ENCODE measurements around the gene USP17L20.
"Not testable (repeated sequence)": the region's sequence is repeated elsewhere in the genome, so short reads cannot be mapped to it uniquely, and the experiment has no call there.

Gene USP17L20, protein sequence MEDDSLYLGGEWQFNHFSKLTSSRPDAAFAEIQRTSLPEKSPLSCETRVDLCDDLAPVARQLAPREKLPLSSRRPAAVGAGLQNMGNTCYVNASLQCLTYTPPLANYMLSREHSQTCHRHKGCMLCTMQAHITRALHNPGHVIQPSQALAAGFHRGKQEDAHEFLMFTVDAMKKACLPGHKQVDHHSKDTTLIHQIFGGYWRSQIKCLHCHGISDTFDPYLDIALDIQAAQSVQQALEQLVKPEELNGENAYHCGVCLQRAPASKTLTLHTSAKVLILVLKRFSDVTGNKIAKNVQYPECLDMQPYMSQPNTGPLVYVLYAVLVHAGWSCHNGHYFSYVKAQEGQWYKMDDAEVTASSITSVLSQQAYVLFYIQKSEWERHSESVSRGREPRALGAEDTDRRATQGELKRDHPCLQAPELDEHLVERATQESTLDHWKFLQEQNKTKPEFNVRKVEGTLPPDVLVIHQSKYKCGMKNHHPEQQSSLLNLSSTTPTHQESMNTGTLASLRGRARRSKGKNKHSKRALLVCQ

DNA sequence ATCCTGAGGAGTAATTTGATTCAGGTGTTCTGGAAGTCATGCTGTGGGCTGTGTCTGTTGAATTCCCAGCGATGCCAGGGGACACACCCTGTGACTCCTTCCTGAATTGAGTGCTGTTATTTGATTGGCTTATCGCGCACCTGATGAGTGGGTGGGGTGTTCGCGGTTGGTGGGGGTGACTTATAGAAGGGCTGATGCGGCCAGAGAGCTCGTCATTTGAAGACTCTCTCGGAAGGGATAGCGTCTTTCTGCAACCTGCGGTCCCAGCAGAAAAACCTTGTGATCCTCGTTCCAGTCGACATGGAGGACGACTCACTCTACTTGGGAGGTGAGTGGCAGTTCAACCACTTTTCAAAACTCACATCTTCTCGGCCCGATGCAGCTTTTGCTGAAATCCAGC is at the start of gene USP17L20:
Gene USP17L20 (plus strand): TSS at position 301 of the 400 bp plus-strand sequence. CDS start 0 bp downstream, at position 301.
- not testable (repeated sequence) for DNase-seq

DNA sequence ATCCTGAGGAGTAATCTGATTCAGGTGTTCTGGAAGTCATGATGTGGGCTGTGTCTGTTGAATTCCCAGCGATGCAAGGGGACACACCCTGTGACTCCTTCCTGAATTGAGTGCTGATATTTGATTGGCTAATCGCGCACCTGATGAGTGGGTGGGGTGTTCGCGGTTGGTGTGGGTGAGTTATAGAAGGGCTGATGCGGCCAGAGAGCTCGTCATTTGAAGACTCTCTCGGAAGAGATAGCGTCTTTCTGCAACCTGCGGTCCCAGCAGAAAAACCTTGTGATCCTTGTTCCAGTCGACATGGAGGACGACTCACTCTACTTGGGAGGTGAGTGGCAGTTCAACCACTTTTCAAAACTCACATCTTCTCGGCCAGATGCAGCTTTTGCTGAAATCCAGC is 47.6 kb upstream of the USP17L20 start, which contains the start of gene USP17L10:
Gene USP17L10 (plus strand): TSS at position 301 of the 400 bp plus-strand sequence. CDS start 0 bp downstream, at position 301.
- not testable (repeated sequence) for DNase-seq

DNA sequence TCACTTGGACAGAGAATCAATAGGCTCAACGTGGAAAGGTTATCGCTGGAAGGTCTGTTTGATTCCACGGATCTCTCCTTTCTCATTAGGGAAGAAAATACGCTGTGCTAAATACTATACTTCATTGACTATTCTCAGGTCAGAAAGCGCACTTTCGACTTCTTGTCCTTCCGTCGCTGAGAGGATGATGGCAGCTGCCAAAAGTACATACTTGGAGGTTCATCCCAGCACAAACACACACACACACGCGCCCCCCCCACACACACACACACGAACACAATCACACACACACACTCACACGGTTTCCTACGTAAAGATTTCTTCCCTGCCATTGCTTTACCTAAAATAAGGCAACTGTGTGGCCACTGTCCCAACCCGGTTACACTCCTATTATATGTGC is 43.2 kb upstream of the USP17L20 start:
- not testable (repeated sequence) for DNase-seq

DNA sequence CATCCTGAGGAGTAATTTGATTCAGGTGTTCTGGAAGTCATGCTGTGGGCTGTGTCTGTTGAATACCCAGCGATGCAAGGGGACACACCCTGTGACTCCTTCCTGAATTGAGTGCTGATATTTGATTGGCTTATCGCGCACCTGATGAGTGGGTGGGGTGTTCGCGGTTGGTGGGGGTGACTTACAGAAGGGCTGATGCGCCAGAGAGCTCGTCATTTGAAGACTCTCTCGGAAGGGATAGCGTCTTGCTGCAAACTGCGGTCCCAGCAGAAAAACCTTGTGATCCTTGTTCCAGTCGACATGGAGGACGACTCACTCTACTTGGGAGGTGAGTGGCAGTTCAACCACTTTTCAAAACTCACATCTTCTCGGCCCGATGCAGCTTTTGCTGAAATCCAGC is 42.8 kb upstream of the USP17L20 start, which contains the start of gene USP17L11:
Gene USP17L11 (plus strand): TSS at position 301 of the 400 bp plus-strand sequence. CDS start 0 bp downstream, at position 301.
- not testable (repeated sequence) for DNase-seq

DNA sequence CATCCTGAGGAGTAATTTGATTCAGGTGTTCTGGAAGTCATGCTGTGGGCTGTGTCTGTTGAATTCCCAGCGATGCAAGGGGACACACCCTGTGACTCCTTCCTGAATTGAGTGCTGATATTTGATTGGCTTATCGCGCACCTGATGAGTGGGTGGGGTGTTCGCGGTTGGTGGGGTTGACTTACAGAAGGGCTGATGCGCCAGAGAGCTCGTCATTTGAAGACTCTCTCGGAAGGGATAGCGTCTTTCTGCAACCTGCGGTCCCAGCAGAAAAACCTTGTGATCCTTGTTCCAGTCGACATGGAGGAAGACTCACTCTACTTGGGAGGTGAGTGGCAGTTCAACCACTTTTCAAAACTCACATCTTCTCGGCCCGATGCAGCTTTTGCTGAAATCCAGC is 38.1 kb upstream of the USP17L20 start, which contains the start of gene USP17L12:
Gene USP17L12 (plus strand): TSS at position 301 of the 400 bp plus-strand sequence. CDS start 0 bp downstream, at position 301.
- not testable (repeated sequence) for DNase-seq

DNA sequence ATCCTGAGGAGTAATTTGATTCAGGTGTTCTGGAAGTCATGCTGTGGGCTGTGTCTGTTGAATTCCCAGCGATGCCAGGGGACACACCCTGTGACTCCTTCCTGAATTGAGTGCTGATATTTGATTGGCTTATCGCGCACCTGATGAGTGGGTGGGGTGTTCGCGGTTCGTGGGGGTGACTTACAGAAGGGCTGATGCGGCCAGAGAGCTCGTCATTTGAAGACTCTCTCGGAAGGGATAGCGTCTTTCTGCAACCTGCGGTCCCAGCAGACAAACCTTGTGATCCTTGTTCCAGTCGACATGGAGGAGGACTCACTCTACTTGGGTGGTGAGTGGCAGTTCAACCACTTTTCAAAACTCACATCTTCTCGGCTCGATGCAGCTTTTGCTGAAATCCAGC is 33.3 kb upstream of the USP17L20 start, which contains the start of gene USP17L13:
Gene USP17L13 (plus strand): TSS at position 301 of the 400 bp plus-strand sequence. CDS start 0 bp downstream, at position 301.
- not testable (repeated sequence) for DNase-seq

DNA sequence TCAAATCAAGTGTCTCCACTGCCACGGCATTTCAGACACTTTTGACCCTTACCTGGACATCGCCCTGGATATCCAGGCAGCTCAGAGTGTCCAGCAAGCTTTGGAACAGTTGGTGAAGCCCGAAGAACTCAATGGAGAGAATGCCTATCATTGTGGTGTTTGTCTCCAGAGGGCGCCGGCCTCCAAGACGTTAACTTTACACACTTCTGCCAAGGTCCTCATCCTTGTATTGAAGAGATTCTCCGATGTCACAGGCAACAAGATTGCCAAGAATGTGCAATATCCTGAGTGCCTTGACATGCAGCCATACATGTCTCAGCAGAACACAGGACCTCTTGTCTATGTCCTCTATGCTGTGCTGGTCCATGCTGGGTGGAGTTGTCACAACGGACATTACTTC is 27.7 kb upstream of the USP17L20 start:
- DNase-seq: not testable (repeated sequence)

DNA sequence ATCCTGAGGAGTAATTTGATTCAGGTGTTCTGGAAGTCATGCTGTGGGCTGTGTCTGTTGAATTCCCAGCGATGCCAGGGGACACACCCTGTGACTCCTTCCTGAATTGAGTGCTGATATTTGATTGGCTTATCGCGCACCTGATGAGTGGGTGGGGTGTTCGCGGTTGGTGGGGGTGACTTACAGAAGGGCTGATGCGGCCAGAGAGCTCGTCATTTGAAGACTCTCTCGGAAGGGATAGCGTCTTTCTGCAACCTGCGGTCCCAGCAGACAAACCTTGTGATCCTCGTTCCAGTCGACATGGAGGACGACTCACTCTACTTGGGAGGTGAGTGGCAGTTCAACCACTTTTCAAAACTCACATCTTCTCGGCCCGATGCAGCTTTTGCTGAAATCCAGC is 23.8 kb upstream of the USP17L20 start, which contains the start of gene USP17L15:
Gene USP17L15 (plus strand): TSS at position 301 of the 400 bp plus-strand sequence. CDS start 0 bp downstream, at position 301.
- DNase-seq: not testable (repeated sequence)

DNA sequence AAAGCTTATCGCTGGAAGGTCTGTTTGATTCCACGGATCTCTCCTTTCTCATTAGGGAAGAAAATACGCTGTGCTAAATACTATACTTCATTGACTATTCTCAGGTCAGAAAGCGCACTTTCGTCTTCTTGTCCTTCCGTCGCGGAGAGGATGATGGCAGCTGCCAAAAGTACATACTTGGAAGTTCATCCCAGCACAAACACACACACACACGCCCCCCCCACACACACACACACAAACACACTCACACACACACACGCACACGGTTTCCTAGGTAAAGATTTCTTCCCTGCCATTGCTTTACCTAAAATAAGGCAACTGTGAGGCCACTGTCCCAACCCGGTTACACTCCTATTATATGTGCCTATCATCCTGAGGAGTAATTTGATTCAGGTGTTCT is 19.5 kb upstream of the USP17L20 start:
- DNase-seq: not testable (repeated sequence)

DNA sequence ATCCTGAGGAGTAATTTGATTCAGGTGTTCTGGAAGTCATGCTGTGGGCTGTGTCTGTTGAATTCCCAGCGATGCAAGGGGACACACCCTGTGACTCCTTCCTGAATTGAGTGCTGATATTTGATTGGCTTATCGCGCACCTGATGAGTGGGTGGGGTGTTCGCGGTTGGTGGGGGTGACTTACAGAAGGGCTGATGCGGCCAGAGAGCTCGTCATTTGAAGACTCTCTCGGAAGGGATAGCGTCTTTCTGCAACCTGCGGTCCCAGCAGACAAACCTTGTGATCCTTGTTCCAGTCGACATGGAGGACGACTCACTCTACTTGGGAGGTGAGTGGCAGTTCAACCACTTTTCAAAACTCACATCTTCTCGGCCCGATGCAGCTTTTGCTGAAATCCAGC is 14.3 kb upstream of the USP17L20 start, which contains the start of gene USP17L17:
Gene USP17L17 (plus strand): TSS at position 301 of the 400 bp plus-strand sequence. CDS start 0 bp downstream, at position 301.
- DNase-seq: not testable (repeated sequence)

DNA sequence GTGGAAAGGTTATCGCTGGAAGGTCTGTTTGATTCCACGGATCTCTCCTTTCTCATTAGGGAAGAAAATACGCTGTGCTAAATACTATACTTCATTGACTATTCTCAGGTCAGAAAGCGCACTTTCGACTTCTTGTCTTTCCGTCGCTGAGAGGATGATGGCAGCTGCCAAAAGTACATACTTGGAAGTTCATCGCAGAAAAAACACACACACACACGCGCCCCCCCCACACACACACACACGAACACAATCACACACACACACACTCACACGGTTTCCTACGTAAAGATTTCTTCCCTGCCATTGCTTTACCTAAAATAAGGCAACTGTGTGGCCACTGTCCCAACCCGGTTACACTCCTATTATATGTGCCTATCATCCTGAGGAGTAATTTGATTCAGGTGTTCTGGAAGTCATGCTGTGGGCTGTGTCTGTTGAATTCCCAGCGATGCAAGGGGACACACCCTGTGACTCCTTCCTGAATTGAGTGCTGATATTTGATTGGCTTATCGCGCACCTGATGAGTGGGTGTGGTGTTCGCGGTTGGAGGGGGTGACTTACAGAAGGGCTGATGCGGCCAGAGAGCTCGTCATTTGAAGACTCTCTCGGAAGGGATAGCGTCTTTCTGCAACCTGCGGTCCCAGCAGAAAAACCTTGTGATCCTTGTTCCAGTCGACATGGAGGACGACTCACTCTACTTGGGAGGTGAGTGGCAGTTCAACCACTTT is 9.8 kb upstream of the USP17L20 start, which contains the start of gene USP17L18:
Gene USP17L18 (plus strand): TSS at position 678 of the 728 bp plus-strand sequence. CDS start 0 bp downstream, at position 678.
- DNase-seq: not testable (repeated sequence)

DNA sequence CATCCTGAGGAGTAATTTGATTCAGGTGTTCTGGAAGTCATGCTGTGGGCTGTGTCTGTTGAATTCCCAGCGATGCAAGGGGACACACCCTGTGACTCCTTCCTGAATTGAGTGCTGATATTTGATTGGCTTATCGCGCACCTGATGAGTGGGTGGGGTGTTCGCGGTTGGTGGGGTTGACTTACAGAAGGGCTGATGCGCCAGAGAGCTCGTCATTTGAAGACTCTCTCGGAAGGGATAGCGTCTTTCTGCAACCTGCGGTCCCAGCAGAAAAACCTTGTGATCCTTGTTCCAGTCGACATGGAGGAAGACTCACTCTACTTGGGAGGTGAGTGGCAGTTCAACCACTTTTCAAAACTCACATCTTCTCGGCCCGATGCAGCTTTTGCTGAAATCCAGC is 4.8 kb upstream of the USP17L20 start, which contains the start of gene USP17L19:
Gene USP17L19 (plus strand): TSS at position 301 of the 400 bp plus-strand sequence. CDS start 0 bp downstream, at position 301.
- DNase-seq: not testable (repeated sequence)

DNA sequence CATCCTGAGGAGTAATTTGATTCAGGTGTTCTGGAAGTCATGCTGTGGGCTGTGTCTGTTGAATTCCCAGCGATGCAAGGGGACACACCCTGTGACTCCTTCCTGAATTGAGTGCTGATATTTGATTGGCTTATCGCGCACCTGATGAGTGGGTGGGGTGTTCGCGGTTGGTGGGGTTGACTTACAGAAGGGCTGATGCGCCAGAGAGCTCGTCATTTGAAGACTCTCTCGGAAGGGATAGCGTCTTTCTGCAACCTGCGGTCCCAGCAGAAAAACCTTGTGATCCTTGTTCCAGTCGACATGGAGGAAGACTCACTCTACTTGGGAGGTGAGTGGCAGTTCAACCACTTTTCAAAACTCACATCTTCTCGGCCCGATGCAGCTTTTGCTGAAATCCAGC is 4.6 kb downstream of the USP17L20 start, which contains the start of gene USP17L21:
Gene USP17L21 (plus strand): TSS at position 301 of the 400 bp plus-strand sequence. CDS start 0 bp downstream, at position 301.
- not testable (repeated sequence) for DNase-seq

DNA sequence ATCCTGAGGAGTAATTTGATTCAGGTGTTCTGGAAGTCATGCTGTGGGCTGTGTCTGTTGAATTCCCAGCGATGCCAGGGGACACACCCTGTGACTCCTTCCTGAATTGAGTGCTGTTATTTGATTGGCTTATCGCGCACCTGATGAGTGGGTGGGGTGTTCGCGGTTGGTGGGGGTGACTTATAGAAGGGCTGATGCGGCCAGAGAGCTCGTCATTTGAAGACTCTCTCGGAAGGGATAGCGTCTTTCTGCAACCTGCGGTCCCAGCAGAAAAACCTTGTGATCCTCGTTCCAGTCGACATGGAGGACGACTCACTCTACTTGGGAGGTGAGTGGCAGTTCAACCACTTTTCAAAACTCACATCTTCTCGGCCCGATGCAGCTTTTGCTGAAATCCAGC is 9.4 kb downstream of the USP17L20 start, which contains the start of gene USP17L22:
Gene USP17L22 (plus strand): TSS at position 301 of the 400 bp plus-strand sequence. CDS start 0 bp downstream, at position 301.
- not testable (repeated sequence) for DNase-seq

DNA sequence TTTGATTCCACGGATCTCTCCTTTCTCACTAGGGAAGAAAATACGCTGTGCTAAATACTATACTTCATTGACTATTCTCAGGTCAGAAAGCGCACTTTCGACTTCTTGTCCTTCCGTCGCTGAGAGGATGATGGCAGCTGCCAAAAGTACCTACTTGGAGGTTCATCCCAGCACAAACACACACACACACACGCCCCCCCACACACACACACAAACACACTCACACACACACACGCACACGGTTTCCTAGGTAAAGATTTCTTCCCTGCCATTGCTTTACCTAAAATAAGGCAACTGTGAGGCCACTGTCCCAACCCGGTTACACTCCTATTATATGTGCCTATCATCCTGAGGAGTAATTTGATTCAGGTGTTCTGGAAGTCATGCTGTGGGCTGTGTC is 13.8 kb downstream of the USP17L20 start:
- DNase-seq: not testable (repeated sequence)
